GM19467 (cell line): ENCODE data around the gene MYL12B.
A peak's percentile ranks its signal among the peaks of the same experiment; 100 is the strongest.
"Not testable (repeated sequence)": the region's sequence is repeated elsewhere in the genome, so short reads cannot be mapped to it uniquely, and the experiment has no call there.

Experiments
- ATAC-seq: cut with Tn5 transposase; IDR thresholded peaks from one replicate; pipeline ENCODE4 v1.9.1; 2021; ENCODE audit warnings: mild to moderate bottlenecking, moderate library complexity; ENCODE audit not compliant: unreplicated experiment

The MYL12B gene

GRCh38 chr18:3261373-3262233, at the start of gene MYL12B:
MYL12B (plus strand) TSS chr18:3262133; CDS start chr18:3272899, 10,766 bp downstream.
- ATAC-seq: peak; percentile 81

GRCh38 chr18:3212657-3213056, 49.3 kb upstream of the MYL12B start:
- no peak for ATAC-seq

GRCh38 chr18:3213300-3214059, 48.5 kb upstream of the MYL12B start:
- no peak for ATAC-seq

GRCh38 chr18:3214855-3215637, 46.9 kb upstream of the MYL12B start:
- no peak for ATAC-seq

GRCh38 chr18:3216987-3217386, 44.9 kb upstream of the MYL12B start:
- ATAC-seq: no peak

- ATAC-seq: no peak
Measured at GRCh38 chr18:3217948-3218647, 43.8 kb upstream of the MYL12B start.

GRCh38 chr18:3218819-3219218, 43.1 kb upstream of the MYL12B start:
- ATAC-seq: no peak

- ATAC-seq: no peak
Measured at GRCh38 chr18:3219241-3219630, 42.7 kb upstream of the MYL12B start.

- no peak for ATAC-seq
Measured at GRCh38 chr18:3219631-3220335, 42.1 kb upstream of the MYL12B start, which contains the start of gene MYOM1. MYOM1 (minus strand) TSS chr18:3219968; CDS start chr18:3215223, 4,745 bp downstream.

GRCh38 chr18:3220868-3221267, 41.1 kb upstream of the MYL12B start:
- not testable (repeated sequence) for ATAC-seq

GRCh38 chr18:3221496-3221895, 40.4 kb upstream of the MYL12B start:
- ATAC-seq: no peak

- ATAC-seq: no peak
Measured at GRCh38 chr18:3223356-3223755, 38.6 kb upstream of the MYL12B start.

GRCh38 chr18:3224223-3224622, 37.7 kb upstream of the MYL12B start:
- no peak for ATAC-seq

GRCh38 chr18:3225588-3225987, 36.3 kb upstream of the MYL12B start:
- no peak for ATAC-seq

- no peak for ATAC-seq
Measured at GRCh38 chr18:3226048-3226447, 35.9 kb upstream of the MYL12B start.

- ATAC-seq: no peak
Measured at GRCh38 chr18:3230401-3231334, 31.3 kb upstream of the MYL12B start.

- ATAC-seq: no peak
Measured at GRCh38 chr18:3233004-3233403, 28.9 kb upstream of the MYL12B start.

GRCh38 chr18:3233433-3234168, 28.3 kb upstream of the MYL12B start:
- ATAC-seq: no peak
